Measurements from ENCODE around the gene ZBP1. TPM values are rescaled to one million over a fixed set of nuclear protein-coding genes. Genes with fewer than 3 reads are reported as not detected.

ZBP1 gene
- total RNA-seq, 1 experiment from 2014 or later = 2.9 TPM

GRCh38 chr20:57652606-57653545 is 32.6 kb upstream of the ZBP1 start:
- BruUV-seq (replicated peaks) = no TSS peak
- Mint-ChIP-seq H3K27ac (ENCODE audit: unreplicated experiment) (peak overlapping the region; percentile 95), H3K27me3 (ENCODE audit: unreplicated experiment) (no peaks in the 10 kb centered on the region), H3K4me3 (ENCODE audit: low read depth, unreplicated experiment) (no peak overlapping the region), H3K36me3 (ENCODE audit: insufficient read depth, unreplicated experiment) (peaks cover 100% of the 10 kb centered on the region), H3K9me3 (ENCODE audit: low read depth, unreplicated experiment) (no peaks in the 10 kb centered on the region), H3K4me1 (ENCODE audit: low read depth, unreplicated experiment) (peaks cover 40% of the 10 kb centered on the region)
- peak; percentile 14 for DNase-seq
- intact Hi-C loops (cut with micrococcal nuclease; ENCODE audit: unreplicated experiment) = no loop called here
- peak; percentile 31 for TF ChIP-seq CTCF (IDR thresholded peaks at IDR 0.05; ENCODE audit: unreplicated experiment)
- CTCF ChIA-PET = interaction anchor here (1.5 kb wide), 1 partner anchor 434 kb away, joined by 5 read pairs; no protein-coding TSS in a partner anchor

- Mint-ChIP-seq H3K4me1 (ENCODE audit: low read depth, unreplicated experiment) (peaks cover 40% of the 10 kb centered on the region), H3K36me3 (ENCODE audit: insufficient read depth, unreplicated experiment) (peaks cover 100% of the 10 kb centered on the region), H3K9me3 (ENCODE audit: low read depth, unreplicated experiment) (no peaks in the 10 kb centered on the region), H3K27ac (ENCODE audit: unreplicated experiment) (peak overlapping the region; percentile 95), H3K4me3 (ENCODE audit: low read depth, unreplicated experiment) (no peak overlapping the region), H3K27me3 (ENCODE audit: unreplicated experiment) (no peaks in the 10 kb centered on the region)
- no TSS peak for BruUV-seq (replicated peaks)
- intact Hi-C loops (cut with micrococcal nuclease; ENCODE audit: unreplicated experiment) = no loop called here
- CTCF ChIA-PET = interaction anchor here (1.2 kb wide), 1 partner anchor 29 kb away, joined by 3 read pairs; no protein-coding TSS in a partner anchor
- DNase-seq = peak; percentile 5
- TF ChIP-seq CTCF (IDR thresholded peaks at IDR 0.05; ENCODE audit: unreplicated experiment) = no peak
These were observed 31.8 kb upstream of the ZBP1 start for GRCh38 chr20:57651881-57652605.

GRCh38 chr20:57650756-57651483 is 30.7 kb upstream of the ZBP1 start:
- CTCF ChIA-PET = interaction anchor here (0.6 to 1.2 kb wide), 2 partner anchors 12 to 28 kb away, joined by 3 read pairs; no protein-coding TSS in a partner anchor
- BruUV-seq (replicated peaks) = TSS peak; percentile 41
- peaks cover 47% of the 10 kb centered on the region for H3K4me1 Mint-ChIP-seq (ENCODE audit: low read depth, unreplicated experiment)
- peak overlapping the region; percentile 27 for H3K4me3 Mint-ChIP-seq (ENCODE audit: low read depth, unreplicated experiment)
- no peaks in the 10 kb centered on the region for H3K27me3 Mint-ChIP-seq (ENCODE audit: unreplicated experiment)
- intact Hi-C loops (cut with micrococcal nuclease; ENCODE audit: unreplicated experiment) = no loop called here
- H3K27ac Mint-ChIP-seq (ENCODE audit: unreplicated experiment) = peak overlapping the region; percentile 95
- H3K36me3 Mint-ChIP-seq (ENCODE audit: insufficient read depth, unreplicated experiment) = peaks cover 100% of the 10 kb centered on the region
- peak; percentile 4 for DNase-seq
- H3K9me3 Mint-ChIP-seq (ENCODE audit: low read depth, unreplicated experiment) = no peaks in the 10 kb centered on the region
- TF ChIP-seq CTCF (IDR thresholded peaks at IDR 0.05; ENCODE audit: unreplicated experiment) = no peak

GRCh38 chr20:57650266-57650665 is 30.0 kb upstream of the ZBP1 start:
- DNase-seq = peak; percentile 25
- no peaks in the 10 kb centered on the region for H3K9me3 Mint-ChIP-seq (ENCODE audit: low read depth, unreplicated experiment)
- H3K36me3 Mint-ChIP-seq (ENCODE audit: insufficient read depth, unreplicated experiment) = peaks cover 100% of the 10 kb centered on the region
- peak overlapping the region; percentile 27 for H3K4me3 Mint-ChIP-seq (ENCODE audit: low read depth, unreplicated experiment)
- peaks cover 40% of the 10 kb centered on the region for H3K4me1 Mint-ChIP-seq (ENCODE audit: low read depth, unreplicated experiment)
- CTCF ChIA-PET = interaction anchor here (0.6 kb wide), 1 partner anchor 12 kb away, joined by 3 read pairs; no protein-coding TSS in a partner anchor
- no TSS peak for BruUV-seq (replicated peaks)
- peak overlapping the region; percentile 95 for H3K27ac Mint-ChIP-seq (ENCODE audit: unreplicated experiment)
- no peaks in the 10 kb centered on the region for H3K27me3 Mint-ChIP-seq (ENCODE audit: unreplicated experiment)
- no peak for TF ChIP-seq CTCF (IDR thresholded peaks at IDR 0.05; ENCODE audit: unreplicated experiment)
- intact Hi-C loops (cut with micrococcal nuclease; ENCODE audit: unreplicated experiment) = no loop called here

Data from Calu3 (cell line).